ENCODE results near the gene NAE1.

DNA sequence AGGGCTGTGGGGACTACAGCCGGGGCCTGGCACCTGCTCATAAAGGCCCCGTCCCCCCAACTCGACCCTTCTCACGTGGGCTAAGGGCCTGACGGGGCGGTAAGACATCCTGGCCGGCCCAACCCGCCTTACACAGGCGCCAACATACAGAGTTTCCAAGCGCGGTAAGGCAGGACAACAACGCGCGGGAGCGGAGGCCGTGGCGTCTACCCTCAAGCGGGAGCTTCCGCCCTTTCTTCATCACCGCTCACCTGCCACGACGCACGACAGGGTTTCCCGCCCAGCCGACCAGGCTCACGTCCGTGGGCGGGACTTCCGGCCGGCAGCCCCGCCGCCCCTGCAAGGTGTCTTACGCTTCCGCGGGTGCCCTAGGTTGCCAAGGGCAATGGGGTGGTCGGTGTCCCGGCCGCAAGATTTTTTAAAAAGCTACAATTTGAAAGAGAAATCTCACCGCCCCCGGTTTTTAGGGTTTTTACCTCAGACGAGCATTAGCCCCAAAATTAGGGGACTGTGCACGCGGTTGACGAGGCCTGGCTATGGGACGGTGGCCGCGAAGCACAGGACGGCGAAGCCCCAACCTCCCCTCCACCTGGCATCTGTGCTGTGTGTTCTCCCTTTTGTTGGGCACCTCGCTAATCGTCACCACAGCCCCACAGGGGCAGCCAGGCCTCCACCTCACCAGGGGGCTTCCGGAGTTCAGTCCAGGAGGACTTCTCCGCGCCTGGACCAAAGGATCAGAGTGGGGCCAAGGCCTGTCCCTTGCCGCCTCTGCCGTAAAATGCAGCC, 29.3 kb downstream of the NAE1 start, which contains the start of gene TERB1:
- TF ChIP-seq, protein P1, sequence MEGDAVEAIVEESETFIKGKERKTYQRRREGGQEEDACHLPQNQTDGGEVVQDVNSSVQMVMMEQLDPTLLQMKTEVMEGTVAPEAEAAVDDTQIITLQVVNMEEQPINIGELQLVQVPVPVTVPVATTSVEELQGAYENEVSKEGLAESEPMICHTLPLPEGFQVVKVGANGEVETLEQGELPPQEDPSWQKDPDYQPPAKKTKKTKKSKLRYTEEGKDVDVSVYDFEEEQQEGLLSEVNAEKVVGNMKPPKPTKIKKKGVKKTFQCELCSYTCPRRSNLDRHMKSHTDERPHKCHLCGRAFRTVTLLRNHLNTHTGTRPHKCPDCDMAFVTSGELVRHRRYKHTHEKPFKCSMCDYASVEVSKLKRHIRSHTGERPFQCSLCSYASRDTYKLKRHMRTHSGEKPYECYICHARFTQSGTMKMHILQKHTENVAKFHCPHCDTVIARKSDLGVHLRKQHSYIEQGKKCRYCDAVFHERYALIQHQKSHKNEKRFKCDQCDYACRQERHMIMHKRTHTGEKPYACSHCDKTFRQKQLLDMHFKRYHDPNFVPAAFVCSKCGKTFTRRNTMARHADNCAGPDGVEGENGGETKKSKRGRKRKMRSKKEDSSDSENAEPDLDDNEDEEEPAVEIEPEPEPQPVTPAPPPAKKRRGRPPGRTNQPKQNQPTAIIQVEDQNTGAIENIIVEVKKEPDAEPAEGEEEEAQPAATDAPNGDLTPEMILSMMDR (IDR thresholded peaks at IDR 0.05): no peak
- no peak for TF ChIP-seq POLR2A (IDR thresholded peaks at IDR 0.05)
